Stomach (tissue), 9 donors: Measurements from ENCODE around the gene VIT. TPM values are rescaled to one million over a fixed set of nuclear protein-coding genes. Genes with fewer than 3 reads are reported as not detected.
A peak's percentile ranks its signal among the peaks of the same experiment; 100 is the strongest.

Source experiments
- DNase-seq, 2 donors: peaks; one replicate each; pipeline versions ENCODE4 v3.0.0 to v3.0.0-alpha.2; 2013 to 2019
- H3K27ac ChIP-seq, 5 donors: fragments of 200-600 bp in 4 of 5; sonication (generic) in 4 of 5; one replicate each; pipeline ENCODE4 v1.5.1; 2013 to 2019; ENCODE audit warnings: mild to moderate bottlenecking in 1 of 5, moderate library complexity in 1 of 5
- H3K27me3 ChIP-seq, 3 donors: fragments of 200-600 bp; sonication (generic); one replicate each; pipeline ENCODE4 v1.5.1; 2017 to 2019; ENCODE audit warnings: mixed run types in 1 of 3
- H3K36me3 ChIP-seq, 4 donors: fragments of 200-600 bp; sonication (generic); 1 replicate in 3 of 4; 2 replicates in 1 of 4; pipeline ENCODE4 v1.5.1; 2016 to 2019
- H3K4me1 ChIP-seq, 4 donors: fragments of 200-600 bp; sonication (generic); one replicate each; pipeline ENCODE4 v1.5.1; 2016 to 2019
- H3K4me3 ChIP-seq, 4 donors: fragments of 200-600 bp; sonication (generic) in 3 of 4; one replicate each; pipeline ENCODE4 v1.5.1; 2016 to 2019; ENCODE audit warnings: mild to moderate bottlenecking in 1 of 4
- H3K9me3 ChIP-seq, 4 donors: fragments of 200-600 bp; sonication (generic); one replicate each; pipeline ENCODE4 v1.5.1; 2016 to 2019
- CTCF ChIP-seq, 7 experiments: fragments of 450-650 bp in 4 of 7; fragments of 200-600 bp in 3 of 7; sonication (generic) in 3 of 7; IDR thresholded peaks; one replicate each; pipeline ENCODE4 v1.5.1; 2016 to 2019; ENCODE audit warnings: antibody characterized with exemption in 7 of 7, control low read depth in 2 of 7, mild to moderate bottlenecking in 1 of 7
- EP300 ChIP-seq: sonication (generic); formaldehyde crosslinking; IDR thresholded peaks from one replicate; pipeline ENCODE4 v1.6.1; 2017; ENCODE audit warnings: antibody characterized with exemption
- POLR2A ChIP-seq, 4 donors: fragments of 450-650 bp; IDR thresholded peaks; one replicate each; pipeline ENCODE4 v1.6.1; 2016; ENCODE audit warnings: antibody characterized with exemption in 4 of 4, control low read depth in 2 of 4, mild to moderate bottlenecking in 1 of 4, moderate library complexity in 1 of 4
- POLR2AphosphoS5 ChIP-seq, 3 donors: sonication (generic); formaldehyde crosslinking; IDR thresholded peaks; one replicate each; pipeline ENCODE4 v1.6.1; 2016; ENCODE audit warnings: antibody characterized with exemption in 3 of 3
- WGBS, 5 donors: extraction: QIAGEN DNeasy Blood & Tissue Kit in 3 of 5; methylation state at CpG; one replicate each; pipeline versions ENCODE4 v1.1.5 to v1.1.7; 2013 to 2018; 5-methylcytosine and 5-hydroxymethylcytosine counted together
- intact Hi-C: fragments of 100-400 bp; cut with DNase I; formaldehyde crosslinking; loops from one replicate; pipeline ENCODE4 v1.15.1; 2023; ENCODE audit warnings: low total_unique reads
- polyA plus RNA-seq, 3 donors: library from polyadenylated mRNA; stranded (reverse); fragments of 200-250 nt; gene quantifications; one replicate each; pipeline ENCODE4 v1.2.3, GENCODE V29; 2013
- total RNA-seq, 5 donors: library from RNA; depleted of rRNA; stranded (reverse); fragments of >200 nt; gene quantifications; one replicate each; pipeline versions ENCODE4 v1.1.0 to v1.2.3, GENCODE V29; 2014 to 2016
- donor health status: healthy with polysubstance abuse.
- donor health status: Bipolar disorder and iron deficiency.
- donor health status: healthy.

VIT gene
- total and polyA plus RNA-seq, 8 donors, result 0.12 to 9.1 (median 2.0) TPM; not detected in 2

DNA sequence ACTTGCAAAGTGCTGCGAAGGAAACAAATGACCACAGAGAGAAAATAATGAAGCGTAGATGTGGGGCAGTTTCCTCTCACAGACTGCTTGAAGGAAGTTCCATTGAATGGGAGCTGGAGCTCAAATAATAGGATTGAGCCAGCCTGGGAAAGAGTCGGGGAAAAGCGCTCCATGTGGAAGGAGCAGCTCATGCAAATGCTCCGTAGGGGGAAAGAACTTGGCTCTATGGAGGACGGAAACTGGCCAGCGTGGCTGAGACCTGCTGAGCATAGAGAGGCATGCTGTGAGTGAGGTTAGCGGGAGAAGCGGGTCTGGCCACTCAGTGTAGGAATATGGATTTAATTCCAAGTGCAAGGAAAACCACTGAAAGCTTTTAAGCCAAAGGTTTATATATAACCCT, 28.6 kb upstream of the VIT start:
- Histone ChIP-seq H3K9me3 (no peaks in the 10 kb centered on the region), H3K27ac (no peak overlapping the region), H3K27me3 (no peaks in the 10 kb centered on the region), H3K36me3 (no peaks in the 10 kb centered on the region), H3K4me1 (peaks cover 0 to 6% (median 3%) of the 10 kb centered on the region in 4 donors), H3K4me3 (no peak overlapping the region)
- no peak for DNase-seq
- TF ChIP-seq EP300 (no peak), CTCF (IDR thresholded peaks at IDR 0.05) (no peak), POLR2AphosphoS5 (IDR thresholded peaks at IDR 0.05) (no peak), POLR2A (IDR thresholded peaks at IDR 0.05) (no peak)
- 70 to 79% (median 75%) methylated on average over 9 of the region's 9 CpGs for WGBS, 5 donors
- intact Hi-C loops, result loop anchor here (5.0 kb wide), 1 partner anchor 321 kb away; no protein-coding TSS in a partner anchor

- H3K27ac ChIP-seq, result no peak overlapping the region
- no peaks in the 10 kb centered on the region for H3K27me3 ChIP-seq
- H3K36me3 ChIP-seq, result no peaks in the 10 kb centered on the region
- TF ChIP-seq EP300 (no peak), POLR2AphosphoS5 (IDR thresholded peaks at IDR 0.05) (no peak)
- H3K4me3 ChIP-seq, result no peak overlapping the region
- DNase-seq, result no peak
- no peaks in the 10 kb centered on the region for H3K4me1 ChIP-seq
- 76 to 85% (median 80%) methylated on average over 6 of the region's 6 CpGs for WGBS, 5 donors
- intact Hi-C loops, result no loop called here
- H3K9me3 ChIP-seq, result no peaks in the 10 kb centered on the region
Observed at GRCh38 chr2:36670881-36671595, 25.5 kb upstream of the VIT start.

DNA sequence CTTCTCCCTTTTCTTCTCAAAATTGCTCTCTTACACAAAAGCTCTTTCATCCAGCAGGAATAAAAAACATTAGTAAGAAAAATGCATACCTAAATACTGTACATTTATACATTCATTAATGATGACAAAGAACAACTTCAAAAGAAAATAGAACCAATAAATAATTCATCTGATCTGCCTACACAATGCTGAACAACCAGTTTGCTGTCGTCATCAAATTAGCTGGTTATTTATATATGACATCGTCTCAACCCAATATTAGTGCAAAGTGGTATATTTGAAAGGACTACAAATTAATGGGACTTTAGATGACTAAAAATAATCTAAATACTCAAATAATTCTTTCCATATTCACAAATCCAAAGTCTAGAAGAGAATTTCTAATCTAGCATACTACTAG, 24.8 kb upstream of the VIT start:
- H3K9me3 ChIP-seq, result no peaks in the 10 kb centered on the region
- H3K4me3 ChIP-seq, result no peak overlapping the region
- 87 to 92% (median 89%) methylated on average over 2 of the region's 2 CpGs for WGBS, 5 donors
- no peaks in the 10 kb centered on the region for H3K36me3 ChIP-seq
- intact Hi-C loops, result no loop called here
- no peaks in the 10 kb centered on the region for H3K27me3 ChIP-seq
- H3K4me1 ChIP-seq, result no peaks in the 10 kb centered on the region
- DNase-seq, result no peak
- no peak for TF ChIP-seq POLR2AphosphoS5 (IDR thresholded peaks at IDR 0.05)
- TF ChIP-seq EP300, result no peak
- no peak for TF ChIP-seq POLR2A (IDR thresholded peaks at IDR 0.05)
- TF ChIP-seq CTCF (IDR thresholded peaks at IDR 0.05), result no peak
- no peak overlapping the region for H3K27ac ChIP-seq

DNA sequence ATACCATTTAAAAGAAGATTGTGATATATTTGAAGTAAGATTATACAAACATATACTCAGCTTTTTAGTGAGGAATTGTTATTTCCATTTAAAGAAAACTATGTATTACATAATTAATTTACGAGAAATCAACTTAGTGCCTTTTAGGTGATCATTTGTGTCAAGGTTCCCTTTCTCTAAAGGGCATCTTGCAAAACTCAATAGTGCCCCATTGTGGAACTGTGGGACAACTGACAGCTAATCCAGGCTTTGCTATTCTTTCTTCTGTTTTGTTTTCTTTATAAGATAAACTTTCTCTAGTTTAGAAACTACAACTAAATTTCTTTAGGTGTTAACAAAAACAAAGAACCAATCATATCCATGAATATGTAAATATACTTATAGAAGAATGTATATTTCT, 24.3 kb upstream of the VIT start:
- H3K4me3 ChIP-seq, result no peak overlapping the region
- H3K4me1 ChIP-seq, result no peaks in the 10 kb centered on the region
- WGBS, 5 donors, result 33 to 46% (median 43%) methylated on average over 1 of the region's 1 CpG
- H3K27me3 ChIP-seq, result no peaks in the 10 kb centered on the region
- DNase-seq, result peak in 1 of 2 donors; percentile 49
- peak in 1 of 7 experiments; percentile 19 for TF ChIP-seq CTCF (IDR thresholded peaks at IDR 0.05)
- TF ChIP-seq EP300, result no peak
- H3K36me3 ChIP-seq, result no peaks in the 10 kb centered on the region
- H3K27ac ChIP-seq, result no peak overlapping the region
- H3K9me3 ChIP-seq, result no peaks in the 10 kb centered on the region
- intact Hi-C loops, result no loop called here

DNA sequence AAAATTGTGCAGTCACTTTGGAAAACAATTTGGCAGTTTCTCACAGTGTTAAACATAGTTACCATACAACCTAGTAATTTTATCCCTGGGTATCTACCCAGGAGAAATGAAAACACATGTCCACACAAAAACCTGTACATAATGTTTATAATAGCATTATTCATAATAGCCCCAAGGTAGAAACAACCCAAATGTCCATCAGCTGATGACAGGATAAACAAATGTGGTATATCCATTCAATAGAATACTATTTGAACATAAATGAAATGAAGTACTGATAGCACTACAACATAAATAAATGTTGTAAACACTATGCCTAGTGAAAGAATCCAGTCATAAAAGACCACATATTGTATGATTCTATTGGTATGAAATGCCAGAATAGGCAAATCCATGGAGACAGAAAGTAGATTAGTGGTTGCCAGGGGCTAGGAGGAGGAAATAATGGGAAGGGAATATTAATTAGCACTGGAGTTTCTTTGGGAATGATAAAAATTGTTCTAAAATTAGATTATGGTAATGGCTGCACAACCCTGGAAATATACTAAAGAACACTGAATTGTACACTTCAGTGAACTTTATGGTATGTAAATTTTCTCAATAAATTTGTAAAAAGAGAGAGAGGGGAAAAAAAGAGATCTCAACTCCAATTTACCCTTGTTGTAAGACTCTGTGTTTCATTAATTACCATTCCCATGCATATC, 20.8 kb upstream of the VIT start:
- DNase-seq, result no peak
- Histone ChIP-seq H3K9me3 (peaks cover 0 to 5% (median 0%) of the 10 kb centered on the region in 4 donors), H3K27ac (no peak overlapping the region), H3K27me3 (no peaks in the 10 kb centered on the region), H3K4me3 (no peak overlapping the region), H3K4me1 (no peaks in the 10 kb centered on the region), H3K36me3 (no peaks in the 10 kb centered on the region)
- intact Hi-C loops, result no loop called here
- TF ChIP-seq POLR2A (IDR thresholded peaks at IDR 0.05), result no peak
- no peak for TF ChIP-seq EP300
- no peak for TF ChIP-seq POLR2AphosphoS5 (IDR thresholded peaks at IDR 0.05)
- no peak for TF ChIP-seq CTCF (IDR thresholded peaks at IDR 0.05)
